Stimulated activated CD4-positive, alpha-beta T cell treated with anti-CD3 and anti-CD28 coated beads, Interleukin-2, amount 100 ng/mL, for 4 hours (primary cell): Measurements from ENCODE around the gene LHFPL3.
"Not testable (repeated sequence)": the region's sequence is repeated elsewhere in the genome, so short reads cannot be mapped to it uniquely, and the experiment has no call there.

Experiments used
- DNase-seq: peaks from one replicate; pipeline ENCODE4 v3.0.0-alpha.2; 2020; ENCODE audit warnings: low read depth

Gene LHFPL3

GRCh38 chr7:104482362-104483037, 154.1 kb downstream of the LHFPL3 start:
- no peak for DNase-seq

- no peak for DNase-seq
Measured at GRCh38 chr7:104486931-104487330, 158.5 kb downstream of the LHFPL3 start.

GRCh38 chr7:104487642-104488041, 159.2 kb downstream of the LHFPL3 start:
- DNase-seq: no peak

GRCh38 chr7:104497379-104497967, 169.1 kb downstream of the LHFPL3 start:
- DNase-seq: no peak

GRCh38 chr7:104499975-104500374, 171.6 kb downstream of the LHFPL3 start:
- no peak for DNase-seq

GRCh38 chr7:104509874-104510273, 181.5 kb downstream of the LHFPL3 start:
- no peak for DNase-seq

- DNase-seq: no peak
Measured at GRCh38 chr7:104524853-104525252, 196.4 kb downstream of the LHFPL3 start.

- DNase-seq: no peak
Measured at GRCh38 chr7:104528142-104528541, 199.7 kb downstream of the LHFPL3 start.

GRCh38 chr7:104529567-104529966, 201.2 kb downstream of the LHFPL3 start:
- DNase-seq: no peak

- DNase-seq: no peak
Measured at GRCh38 chr7:104530251-104530650, 201.8 kb downstream of the LHFPL3 start.

- DNase-seq: no peak
Measured at GRCh38 chr7:104534149-104534548, 205.7 kb downstream of the LHFPL3 start.

- no peak for DNase-seq
Measured at GRCh38 chr7:104535841-104536240, 207.4 kb downstream of the LHFPL3 start.

- no peak for DNase-seq
Measured at GRCh38 chr7:104536956-104537355, 208.6 kb downstream of the LHFPL3 start.

GRCh38 chr7:104538152-104538551, 209.7 kb downstream of the LHFPL3 start:
- DNase-seq: no peak

- no peak for DNase-seq
Measured at GRCh38 chr7:104541897-104542296, 213.5 kb downstream of the LHFPL3 start.

GRCh38 chr7:104548861-104549260, 220.5 kb downstream of the LHFPL3 start:
- no peak for DNase-seq

GRCh38 chr7:104550362-104550761, 222.0 kb downstream of the LHFPL3 start:
- DNase-seq: no peak

- DNase-seq: no peak
Measured at GRCh38 chr7:104551226-104551625, 222.8 kb downstream of the LHFPL3 start.

- no peak for DNase-seq
Measured at GRCh38 chr7:104552102-104552501, 223.7 kb downstream of the LHFPL3 start.

- DNase-seq: no peak
Measured at GRCh38 chr7:104553074-104553473, 224.7 kb downstream of the LHFPL3 start.

GRCh38 chr7:104563350-104563901, 235.0 kb downstream of the LHFPL3 start:
- not testable (repeated sequence) for DNase-seq

- DNase-seq: no peak
Measured at GRCh38 chr7:104569751-104570150, 241.3 kb downstream of the LHFPL3 start.

- no peak for DNase-seq
Measured at GRCh38 chr7:104572554-104572953, 244.2 kb downstream of the LHFPL3 start.

- no peak for DNase-seq
Measured at GRCh38 chr7:104584620-104585019, 256.2 kb downstream of the LHFPL3 start.
